GM21367 (cell line): ENCODE results near the gene CTNNBL1.

Source experiments
- ATAC-seq: cut with Tn5 transposase; IDR thresholded peaks from one replicate; pipeline ENCODE4 v1.9.1; 2021; ENCODE audit not compliant: unreplicated experiment

The CTNNBL1 gene

GRCh38 chr20:37913567-37914366, 219.9 kb downstream of the CTNNBL1 start:
- no peak for ATAC-seq

- no peak for ATAC-seq
Observed at GRCh38 chr20:37914367-37914671, 220.5 kb downstream of the CTNNBL1 start.

DNA sequence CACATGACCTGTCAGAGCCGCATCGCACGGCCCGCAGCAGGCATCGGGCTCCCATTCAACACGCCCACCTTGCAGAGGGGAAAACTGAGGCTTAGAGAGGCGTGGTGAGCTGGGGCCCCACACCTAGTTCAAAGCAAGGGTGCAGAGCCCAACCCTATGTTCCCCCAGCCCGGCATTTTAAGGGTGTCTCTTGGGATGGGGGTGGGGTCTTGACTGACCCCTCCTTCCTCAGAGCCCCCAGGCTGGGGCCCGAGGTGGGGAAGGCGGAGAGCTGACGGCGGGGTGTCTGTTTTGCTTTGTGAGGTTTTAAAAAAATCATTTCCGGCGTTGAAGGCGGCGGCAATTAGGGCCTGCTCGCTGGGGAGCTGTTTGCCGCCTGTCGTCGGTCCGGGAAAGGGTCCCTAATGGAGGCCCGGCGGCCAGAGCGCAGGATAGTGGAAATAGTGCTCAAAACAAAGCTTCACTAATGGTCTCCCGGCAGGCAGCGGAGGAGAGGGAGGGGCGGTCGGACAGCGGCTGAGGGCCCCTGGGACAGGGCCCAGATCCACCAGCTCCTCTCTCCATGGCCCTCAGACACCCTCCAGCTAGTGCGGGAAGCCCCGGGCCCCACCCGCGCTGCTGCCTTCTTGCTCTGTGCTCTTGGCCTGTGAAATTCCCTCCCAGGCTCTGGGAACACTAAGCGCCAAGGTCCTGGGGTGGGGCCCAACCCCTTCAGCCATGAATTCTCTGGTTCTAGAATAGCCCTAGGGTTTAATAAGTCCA, 221.0 kb downstream of the CTNNBL1 start:
- no peak for ATAC-seq

- no peak for ATAC-seq
Observed at GRCh38 chr20:37915434-37915787, 221.6 kb downstream of the CTNNBL1 start.

GRCh38 chr20:37915800-37916570, 222.2 kb downstream of the CTNNBL1 start:
- ATAC-seq: no peak

- ATAC-seq: no peak
Observed at GRCh38 chr20:37917461-37917860, 223.6 kb downstream of the CTNNBL1 start.

- no peak for ATAC-seq
Observed at GRCh38 chr20:37918035-37918434, 224.2 kb downstream of the CTNNBL1 start.

- ATAC-seq: no peak
Observed at GRCh38 chr20:37919389-37920040, 225.7 kb downstream of the CTNNBL1 start.

GRCh38 chr20:37920270-37920669, 226.4 kb downstream of the CTNNBL1 start:
- ATAC-seq: no peak

- ATAC-seq: no peak
Observed at GRCh38 chr20:37920679-37921322, 227.0 kb downstream of the CTNNBL1 start.

DNA sequence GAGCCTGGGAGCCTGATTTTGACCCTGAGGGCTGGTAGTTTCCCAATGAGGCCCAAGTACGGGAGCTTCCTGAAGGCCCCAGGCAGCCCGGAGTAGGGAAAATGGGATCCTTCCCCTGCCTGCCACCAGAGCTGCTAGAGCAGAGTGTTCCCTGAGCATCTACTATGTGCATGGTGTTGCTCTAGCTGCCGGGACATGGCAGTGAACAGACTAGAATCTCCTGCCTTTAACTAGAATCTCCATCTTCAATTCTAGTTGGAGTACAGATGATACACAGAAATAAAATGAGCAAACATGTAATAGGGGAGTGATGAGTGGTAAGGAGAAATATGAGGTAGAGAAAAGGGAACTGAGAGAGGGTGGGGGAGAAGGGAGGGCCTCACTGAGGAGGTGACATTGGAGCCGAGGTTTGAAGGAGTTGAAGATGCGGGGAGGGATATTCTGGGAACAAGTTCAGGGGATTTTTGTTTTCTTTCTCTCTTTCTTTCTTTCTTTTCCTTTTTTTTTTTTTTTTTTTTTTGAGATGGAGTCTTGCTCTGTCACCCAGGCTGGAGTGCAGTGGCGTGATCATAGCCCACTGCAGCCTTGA, 227.6 kb downstream of the CTNNBL1 start:
- no peak for ATAC-seq
